ENCODE data around the gene PATE1.

Gene PATE1

DNA sequence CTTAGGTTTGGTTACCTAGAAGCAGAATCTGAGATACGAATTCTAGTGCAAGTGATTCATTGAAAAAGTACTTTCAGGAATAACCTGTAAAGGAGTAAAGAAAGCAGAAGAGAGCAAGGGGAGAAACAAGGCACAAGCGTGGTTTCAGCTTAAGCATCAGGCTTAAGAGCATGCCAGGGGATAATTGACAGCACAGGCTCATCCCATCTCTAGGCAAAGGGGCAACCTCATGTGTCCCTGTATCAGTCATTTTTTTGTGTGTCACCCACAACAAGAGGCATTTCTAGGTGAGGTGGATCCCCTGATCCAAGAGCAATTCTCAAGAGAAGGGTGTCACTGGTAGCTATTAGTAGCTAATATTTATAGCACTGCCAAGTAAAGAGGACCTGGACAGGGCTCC is 24.5 kb downstream of the PATE1 start:
- Histone ChIP-seq H3K4me1 (ENCODE audit: insufficient read depth, poor library complexity, severe bottlenecking) (no peaks in the 10 kb centered on the region), H3K36me3 (ENCODE audit: low read depth) (no peaks in the 10 kb centered on the region), H3K27ac (ENCODE audit: poor library complexity, severe bottlenecking) (no peak overlapping the region), H3K9me3 (ENCODE audit: severe bottlenecking) (no peaks in the 10 kb centered on the region), H3K27me3 (ENCODE audit: insufficient read depth, poor library complexity, severe bottlenecking) (peaks cover 29% of the 10 kb centered on the region), H3K4me3 (ENCODE audit: severe bottlenecking) (no peak overlapping the region)
- no peak for TF ChIP-seq CTCF (IDR thresholded peaks at IDR 0.05; ENCODE audit: poor library complexity, severe bottlenecking)
- DNase-seq (ENCODE audit: low spot score) (no peak), ATAC-seq (ENCODE audit: low read depth) (no peak)

GRCh38 chr11:125772834-125773505 is 26.9 kb downstream of the PATE1 start:
- DNase-seq (ENCODE audit: low spot score) (no peak), ATAC-seq (ENCODE audit: low read depth) (peak; percentile 52)
- no peaks in the 10 kb centered on the region for H3K9me3 ChIP-seq (ENCODE audit: severe bottlenecking)
- no peak overlapping the region for H3K4me3 ChIP-seq (ENCODE audit: severe bottlenecking)
- peaks cover 10% of the 10 kb centered on the region for H3K27me3 ChIP-seq (ENCODE audit: insufficient read depth, poor library complexity, severe bottlenecking)
- H3K36me3 ChIP-seq (ENCODE audit: low read depth): no peaks in the 10 kb centered on the region
- peaks cover 7% of the 10 kb centered on the region for H3K4me1 ChIP-seq (ENCODE audit: insufficient read depth, poor library complexity, severe bottlenecking)
- TF ChIP-seq CTCF (IDR thresholded peaks at IDR 0.05; ENCODE audit: poor library complexity, severe bottlenecking): no peak
- H3K27ac ChIP-seq (ENCODE audit: poor library complexity, severe bottlenecking): no peak overlapping the region

DNA sequence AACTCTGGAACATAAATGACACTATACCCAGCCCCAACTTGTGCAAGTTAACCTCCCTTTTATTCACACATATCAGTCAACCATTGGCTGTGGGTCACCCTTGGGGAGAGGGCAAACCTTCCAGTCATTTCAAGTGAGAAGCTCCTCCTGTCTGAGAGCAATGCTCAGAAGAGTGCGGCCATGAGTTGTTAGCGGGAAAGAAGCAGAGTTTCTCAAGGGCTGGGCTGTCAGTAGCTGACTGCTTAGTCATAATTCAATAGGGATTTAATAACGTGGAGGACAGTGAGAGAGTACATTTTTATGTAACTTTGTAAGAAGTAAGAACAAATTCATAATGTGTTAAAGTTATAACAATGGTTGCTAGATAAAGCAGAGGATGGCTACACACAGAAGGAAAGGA is 27.4 kb downstream of the PATE1 start:
- H3K4me1 ChIP-seq (ENCODE audit: insufficient read depth, poor library complexity, severe bottlenecking): peaks cover 7% of the 10 kb centered on the region
- no peaks in the 10 kb centered on the region for H3K9me3 ChIP-seq (ENCODE audit: severe bottlenecking)
- no peak overlapping the region for H3K27ac ChIP-seq (ENCODE audit: poor library complexity, severe bottlenecking)
- peaks cover 4% of the 10 kb centered on the region for H3K27me3 ChIP-seq (ENCODE audit: insufficient read depth, poor library complexity, severe bottlenecking)
- TF ChIP-seq CTCF (IDR thresholded peaks at IDR 0.05; ENCODE audit: poor library complexity, severe bottlenecking): no peak
- H3K4me3 ChIP-seq (ENCODE audit: severe bottlenecking): no peak overlapping the region
- H3K36me3 ChIP-seq (ENCODE audit: low read depth): no peaks in the 10 kb centered on the region
- no peak for ATAC-seq (ENCODE audit: low read depth)
- no peak for DNase-seq (ENCODE audit: low spot score)

DNA sequence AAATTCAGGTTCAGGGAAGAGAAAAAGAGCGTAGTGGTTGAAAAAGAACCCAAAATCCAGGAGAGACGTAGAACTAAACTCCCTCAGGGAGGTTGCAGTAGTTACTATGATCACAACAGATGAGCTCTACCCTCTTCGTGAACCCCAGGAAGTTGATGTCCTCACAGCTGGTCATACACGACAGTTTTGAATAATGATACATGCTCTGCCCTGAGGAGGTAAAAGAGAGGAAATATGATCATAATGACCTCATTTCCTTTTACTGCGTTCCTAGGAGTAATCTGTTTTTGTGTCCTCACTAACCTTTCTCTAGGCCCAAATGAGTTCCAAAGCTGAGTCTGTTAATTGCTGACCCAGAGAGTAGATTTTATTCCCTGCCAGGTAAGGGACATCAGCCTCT is 31.2 kb downstream of the PATE1 start:
- TF ChIP-seq CTCF (IDR thresholded peaks at IDR 0.05; ENCODE audit: poor library complexity, severe bottlenecking): no peak
- no peaks in the 10 kb centered on the region for H3K9me3 ChIP-seq (ENCODE audit: severe bottlenecking)
- H3K4me1 ChIP-seq (ENCODE audit: insufficient read depth, poor library complexity, severe bottlenecking): peaks cover 7% of the 10 kb centered on the region
- DNase-seq (ENCODE audit: low spot score) (no peak), ATAC-seq (ENCODE audit: low read depth) (peak; percentile 52; the same call in 2 of the 3 replicates)
- no peak overlapping the region for H3K27ac ChIP-seq (ENCODE audit: poor library complexity, severe bottlenecking)
- no peaks in the 10 kb centered on the region for H3K36me3 ChIP-seq (ENCODE audit: low read depth)
- H3K4me3 ChIP-seq (ENCODE audit: severe bottlenecking): no peak overlapping the region
- H3K27me3 ChIP-seq (ENCODE audit: insufficient read depth, poor library complexity, severe bottlenecking): no peaks in the 10 kb centered on the region

DNA sequence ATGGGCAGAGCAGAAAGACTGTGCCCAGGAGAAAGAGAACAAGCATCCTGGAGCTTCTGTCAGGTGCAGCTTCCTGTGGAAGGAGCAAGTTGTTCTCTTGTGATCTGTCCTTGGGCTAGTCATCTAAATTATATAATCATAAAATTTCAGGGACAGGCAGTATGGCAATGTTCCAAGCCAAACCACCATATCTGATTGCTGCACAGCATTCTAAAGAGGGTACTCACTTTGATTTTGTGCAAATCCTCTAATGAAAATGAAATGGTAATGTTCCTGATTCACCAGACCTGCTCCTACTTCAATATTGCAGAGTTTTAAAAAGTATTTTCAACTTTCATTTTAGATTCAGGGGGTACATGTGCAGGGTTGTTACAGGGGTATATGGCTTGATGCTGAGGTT is 32.6 kb downstream of the PATE1 start, which contains the start of gene PATE2:
PATE2 (minus strand) TSS at position 101 of the 400 bp plus-strand sequence; CDS start at position 46, 55 bp downstream.
- H3K4me1 ChIP-seq (ENCODE audit: insufficient read depth, poor library complexity, severe bottlenecking): peaks cover 7% of the 10 kb centered on the region
- no peak within 1 kb of the TSS for H3K27ac ChIP-seq (ENCODE audit: poor library complexity, severe bottlenecking)
- no peaks in the 10 kb centered on the region for H3K27me3 ChIP-seq (ENCODE audit: insufficient read depth, poor library complexity, severe bottlenecking)
- ATAC-seq (ENCODE audit: low read depth) (no peak), DNase-seq (ENCODE audit: low spot score) (no peak)
- TF ChIP-seq CTCF (IDR thresholded peaks at IDR 0.05; ENCODE audit: poor library complexity, severe bottlenecking): no peak
- no peaks in the 10 kb centered on the region for H3K36me3 ChIP-seq (ENCODE audit: low read depth)
- H3K9me3 ChIP-seq (ENCODE audit: severe bottlenecking): no peaks in the 10 kb centered on the region
- no peak within 1 kb of the TSS for H3K4me3 ChIP-seq (ENCODE audit: severe bottlenecking)

Measured in RWPE2 (cell line).